Measurements from ENCODE around the gene ARL8A. TPM values are rescaled to one million over a fixed set of nuclear protein-coding genes. Genes with fewer than 3 reads are reported as not detected.

The ARL8A gene
- polyA plus RNA-seq, 1 donor (not counting 4 experiments of a cell fraction or from before 2014, with no cell fraction given) = 58.6 TPM

- no peak for FAIRE-seq
- Histone ChIP-seq H3K4me1 (ENCODE audit: control insufficient read depth, extremely low read depth, insufficient read depth, low read length) (no peaks in the 10 kb centered on the region), H3K36me3 (ENCODE audit: control insufficient read depth in 2 of 2, extremely low read depth in 1 of 2, insufficient read depth in 2 of 2, low read length in 2 of 2) (no peaks in the 10 kb centered on the region), H3K27ac (ENCODE audit: control insufficient read depth, insufficient read depth, low read length) (no peak overlapping the region), H3K9me1 (ENCODE audit: control insufficient read depth, extremely low read depth, insufficient read depth, low read length) (no peaks in the 10 kb centered on the region), H3K27me3 (ENCODE audit: control insufficient read depth, extremely low read depth, insufficient read depth, low read length) (peaks cover 11% of the 10 kb centered on the region), H3K9ac (ENCODE audit: control insufficient read depth, extremely low read depth, insufficient read depth, low read length) (no peak overlapping the region), H3K4me2 (ENCODE audit: control insufficient read depth, extremely low read depth, insufficient read depth, low read depth, low read length) (no peak overlapping the region), H3K9me3 (ENCODE audit: control insufficient read depth, low read depth, low read length) (no peaks in the 10 kb centered on the region), H3K79me2 (ENCODE audit: control insufficient read depth, insufficient read depth, low read length) (no peaks in the 10 kb centered on the region), H2AFZ (ENCODE audit: control insufficient read depth, low read length) (no peak overlapping the region), H4K20me1 (ENCODE audit: control insufficient read depth, extremely low read depth, insufficient read depth, low read length) (no peaks in the 10 kb centered on the region), H3K4me3 (ENCODE audit: control insufficient read depth in 2 of 3, extremely low read depth in 1 of 3, insufficient read depth in 2 of 3, low read depth in 1 of 3, low read length in 3 of 3) (no peak overlapping the region)
- TF ChIP-seq EZH2 (IDR thresholded peaks at IDR 0.05; ENCODE audit: low read length) = no peak
- no peak for TF ChIP-seq CTCF (optimal IDR thresholded peaks at IDR 0.05 in 1 of 3, IDR thresholded peaks at IDR 0.05 in 1 of 3, conservative IDR thresholded peaks at IDR 0.05 in 1 of 3; ENCODE audit: extremely low read depth in 1 of 3, insufficient read depth in 2 of 3, low read length in 3 of 3)
- dilution Hi-C loops (cut with MboI; ENCODE audit: extremely low pct_ligation_motif_present, low sequenced_read_pairs) = no loop called here
- DNase-seq (ENCODE audit: low read depth, low spot score) = no peak
Observed at GRCh38 chr1:202162418-202163280, 18.1 kb upstream of the ARL8A start.

GRCh38 chr1:202162047-202162417 is 17.5 kb upstream of the ARL8A start:
- FAIRE-seq (no peak), DNase-seq (ENCODE audit: low read depth, low spot score) (no peak)
- H3K27ac ChIP-seq (ENCODE audit: control insufficient read depth, insufficient read depth, low read length) = no peak overlapping the region
- no peaks in the 10 kb centered on the region for H3K9me3 ChIP-seq (ENCODE audit: control insufficient read depth, low read depth, low read length)
- no peaks in the 10 kb centered on the region for H3K9me1 ChIP-seq (ENCODE audit: control insufficient read depth, extremely low read depth, insufficient read depth, low read length)
- no peak overlapping the region for H3K4me2 ChIP-seq (ENCODE audit: control insufficient read depth, extremely low read depth, insufficient read depth, low read depth, low read length)
- no peak for TF ChIP-seq CTCF (optimal IDR thresholded peaks at IDR 0.05 in 1 of 3, IDR thresholded peaks at IDR 0.05 in 1 of 3, conservative IDR thresholded peaks at IDR 0.05 in 1 of 3; ENCODE audit: extremely low read depth in 1 of 3, insufficient read depth in 2 of 3, low read length in 3 of 3)
- H2AFZ ChIP-seq (ENCODE audit: control insufficient read depth, low read length) = no peak overlapping the region
- dilution Hi-C loops (cut with MboI; ENCODE audit: extremely low pct_ligation_motif_present, low sequenced_read_pairs) = no loop called here
- H3K79me2 ChIP-seq (ENCODE audit: control insufficient read depth, insufficient read depth, low read length) = no peaks in the 10 kb centered on the region
- no peaks in the 10 kb centered on the region for H3K4me1 ChIP-seq (ENCODE audit: control insufficient read depth, extremely low read depth, insufficient read depth, low read length)
- no peaks in the 10 kb centered on the region for H4K20me1 ChIP-seq (ENCODE audit: control insufficient read depth, extremely low read depth, insufficient read depth, low read length)
- peaks cover 11% of the 10 kb centered on the region for H3K27me3 ChIP-seq (ENCODE audit: control insufficient read depth, extremely low read depth, insufficient read depth, low read length)
- H3K4me3 ChIP-seq (ENCODE audit: control insufficient read depth in 2 of 3, extremely low read depth in 1 of 3, insufficient read depth in 2 of 3, low read depth in 1 of 3, low read length in 3 of 3) = no peak overlapping the region
- no peak overlapping the region for H3K9ac ChIP-seq (ENCODE audit: control insufficient read depth, extremely low read depth, insufficient read depth, low read length)
- H3K36me3 ChIP-seq (ENCODE audit: control insufficient read depth in 2 of 2, extremely low read depth in 1 of 2, insufficient read depth in 2 of 2, low read length in 2 of 2) = no peaks in the 10 kb centered on the region
